Activated naive CD4-positive, alpha-beta T cell treated with anti-CD3 and anti-CD28 coated beads, Interleukin-2, amount 50 U/mL, for 72 hours (primary cell): Measurements from ENCODE around the gene EPS8L1. TPM values are rescaled to one million over a fixed set of nuclear protein-coding genes. Genes with fewer than 3 reads are reported as not detected.
"Not testable (repeated sequence)": the region's sequence is repeated elsewhere in the genome, so short reads cannot be mapped to it uniquely, and the experiment has no call there.

Experiments used
- ATAC-seq, 2 donors: fragments of 150-1000 bp; cut with Tn5 transposase; 2 replicates each; pipeline ENCODE4 v1.10.0; 2021; ENCODE audit warnings: mild to moderate bottlenecking in 2 of 2, moderate library complexity in 2 of 2
- DNase-seq, 2 donors: peaks; one replicate each; pipeline ENCODE4 v3.0.0; 2021 to 2022; ENCODE audit warnings: low spot score in 2 of 2
- H3K27ac Mint-ChIP-seq, 2 donors: one replicate each; pipeline ENCODE4 v1.8.0; 2022; ENCODE audit warnings: mild to moderate bottlenecking in 2 of 2, mixed read lengths in 2 of 2
- H3K36me3 Mint-ChIP-seq, 2 donors: one replicate each; pipeline ENCODE4 v1.8.0; 2022; ENCODE audit warnings: mixed read lengths in 2 of 2
- H3K9me3 Mint-ChIP-seq, 2 donors: one replicate each; pipeline ENCODE4 v1.8.0; 2022; ENCODE audit warnings: mixed read lengths in 2 of 2
- total RNA-seq, 2 donors: library from RNA; stranded (reverse); gene quantifications; one replicate each; pipeline ENCODE4 v1.2.3, GENCODE V29; 2022

The EPS8L1 gene
- 1 to 10 TPM; 1.2 to 2.6 TPM for total RNA-seq

- no peak within 1 kb of the TSS for H3K27ac Mint-ChIP-seq
- DNase-seq, result no peak
- peaks cover 3 to 7% of the 10 kb centered on the region in 2 donors for H3K9me3 Mint-ChIP-seq
These were observed at the start of gene EPS8L1 for GRCh38 chr19:55075371-55075998. Gene EPS8L1 (plus strand): TSS chr19:55075869. CDS start chr19:55076445, 576 bp downstream.

GRCh38 chr19:55027140-55027471 lies 48.6 kb upstream of the EPS8L1 start:
- H3K27ac Mint-ChIP-seq, ATAC-seq, DNase-seq: not testable (repeated sequence)
- Mint-ChIP-seq H3K9me3 (peaks cover 10 to 25% of the 10 kb centered on the region in 2 donors), H3K36me3 (peaks cover 13 to 35% of the 10 kb centered on the region in 2 donors)

More at GRCh38 chr19:55075371-55075998, at the start of gene EPS8L1:
- peaks cover 2 to 6% of the 10 kb centered on the region in 2 donors for H3K36me3 Mint-ChIP-seq
- no peak for ATAC-seq

GRCh38 chr19:55027472-55028337 lies 48.0 kb upstream of the EPS8L1 start:
- peaks cover 10 to 20% of the 10 kb centered on the region in 2 donors for H3K9me3 Mint-ChIP-seq
- DNase-seq (no peak), ATAC-seq (peak in 1 of 2 donors; percentile 39)
- peaks cover 13 to 29% of the 10 kb centered on the region in 2 donors for H3K36me3 Mint-ChIP-seq
- H3K27ac Mint-ChIP-seq, result no peak overlapping the region

- H3K36me3 Mint-ChIP-seq, result peaks cover 8 to 21% of the 10 kb centered on the region in 2 donors
- no peak overlapping the region for H3K27ac Mint-ChIP-seq
- H3K9me3 Mint-ChIP-seq, result peaks cover 7 to 13% of the 10 kb centered on the region in 2 donors
- DNase-seq, result no peak
- no peak for ATAC-seq
These were observed 46.9 kb upstream of the EPS8L1 start for GRCh38 chr19:55028757-55029156.

GRCh38 chr19:55031178-55031577 lies 44.5 kb upstream of the EPS8L1 start:
- ATAC-seq (no peak), DNase-seq (no peak)
- peaks cover 0 to 3% of the 10 kb centered on the region in 2 donors for H3K36me3 Mint-ChIP-seq
- no peak overlapping the region for H3K27ac Mint-ChIP-seq
- H3K9me3 Mint-ChIP-seq, result peaks cover 2 to 3% of the 10 kb centered on the region in 2 donors

GRCh38 chr19:55032170-55032800 lies 43.4 kb upstream of the EPS8L1 start:
- Mint-ChIP-seq H3K36me3 (no peaks in the 10 kb centered on the region), H3K27ac (no peak overlapping the region), H3K9me3 (no peaks in the 10 kb centered on the region)
- DNase-seq (no peak), ATAC-seq (no peak)

GRCh38 chr19:55032976-55033643 lies 42.6 kb upstream of the EPS8L1 start:
- not testable (repeated sequence) for H3K36me3 Mint-ChIP-seq, H3K27ac Mint-ChIP-seq, H3K9me3 Mint-ChIP-seq, ATAC-seq, DNase-seq

GRCh38 chr19:55034751-55035150 lies 40.9 kb upstream of the EPS8L1 start:
- Mint-ChIP-seq H3K9me3 (no peaks in the 10 kb centered on the region), H3K27ac (no peak overlapping the region), H3K36me3 (no peaks in the 10 kb centered on the region)
- ATAC-seq (no peak), DNase-seq (no peak)

- H3K9me3 Mint-ChIP-seq, result no peaks in the 10 kb centered on the region
- no peak for ATAC-seq
- DNase-seq, result no peak
- no peaks in the 10 kb centered on the region for H3K36me3 Mint-ChIP-seq
- no peak overlapping the region for H3K27ac Mint-ChIP-seq
These were observed 39.6 kb upstream of the EPS8L1 start for GRCh38 chr19:55036058-55036457.

- DNase-seq, H3K36me3 Mint-ChIP-seq, ATAC-seq, H3K9me3 Mint-ChIP-seq, H3K27ac Mint-ChIP-seq: not testable (repeated sequence)
These were observed 38.1 kb upstream of the EPS8L1 start for GRCh38 chr19:55037603-55038002.

- not testable (repeated sequence) for DNase-seq, H3K27ac Mint-ChIP-seq, H3K36me3 Mint-ChIP-seq, ATAC-seq, H3K9me3 Mint-ChIP-seq
These were observed 35.0 kb upstream of the EPS8L1 start for GRCh38 chr19:55040654-55041053.

- peak overlapping the region in 1 of 2 donors; percentile 84 for H3K27ac Mint-ChIP-seq
- DNase-seq (no peak), ATAC-seq (no peak)
- H3K36me3 Mint-ChIP-seq, result peaks cover 5 to 7% of the 10 kb centered on the region in 2 donors
- H3K9me3 Mint-ChIP-seq, result no peaks in the 10 kb centered on the region
These were observed 34.4 kb upstream of the EPS8L1 start for GRCh38 chr19:55041244-55041626.

- peaks cover 5 to 7% of the 10 kb centered on the region in 2 donors for H3K36me3 Mint-ChIP-seq
- peak; percentile 74 to 78 for ATAC-seq
These were observed 33.9 kb upstream of the EPS8L1 start for GRCh38 chr19:55041627-55042343.

GRCh38 chr19:55042344-55042678 lies 33.4 kb upstream of the EPS8L1 start:
- H3K9me3 Mint-ChIP-seq, result no peaks in the 10 kb centered on the region
- peaks cover 5 to 7% of the 10 kb centered on the region in 2 donors for H3K36me3 Mint-ChIP-seq
- H3K27ac Mint-ChIP-seq, result peak overlapping the region in 1 of 2 donors; percentile 84
- DNase-seq, result no peak
- ATAC-seq, result no peak

More at GRCh38 chr19:55041627-55042343, 33.9 kb upstream of the EPS8L1 start:
- no peaks in the 10 kb centered on the region for H3K9me3 Mint-ChIP-seq
- peak in 1 of 2 donors; percentile 11 for DNase-seq
- peak overlapping the region; percentile 50 to 84 for H3K27ac Mint-ChIP-seq

GRCh38 chr19:55042688-55043087 lies 33.0 kb upstream of the EPS8L1 start:
- Mint-ChIP-seq H3K27ac (peak overlapping the region in 1 of 2 donors; percentile 84), H3K36me3 (peaks cover 5 to 7% of the 10 kb centered on the region in 2 donors), H3K9me3 (no peaks in the 10 kb centered on the region)
- ATAC-seq, result no peak
- DNase-seq, result no peak

GRCh38 chr19:55044286-55044685 lies 31.4 kb upstream of the EPS8L1 start:
- DNase-seq (no peak), ATAC-seq (no peak)
- Mint-ChIP-seq H3K27ac (no peak overlapping the region), H3K9me3 (no peaks in the 10 kb centered on the region), H3K36me3 (peaks cover 5 to 7% of the 10 kb centered on the region in 2 donors)
